Skeletal muscle satellite cell (primary cell): ENCODE results near the gene WDR43.
A peak's percentile ranks its signal among the peaks of the same experiment; 100 is the strongest.

Source experiments
- H3K27me3 ChIP-seq: 2 replicates; pipeline ENCODE4 v1.7.0; 2013; ENCODE audit warnings: low read length; ENCODE audit not compliant: control insufficient read depth, insufficient read depth
- H3K36me3 ChIP-seq: 2 replicates; pipeline ENCODE4 v1.7.0; 2013; ENCODE audit warnings: mild to moderate bottlenecking, control low read depth, low read length; ENCODE audit not compliant: insufficient read depth
- H3K4me1 ChIP-seq: 2 replicates; pipeline ENCODE4 v1.7.0; 2013; ENCODE audit warnings: low read length; ENCODE audit not compliant: control insufficient read depth, insufficient read depth
- H3K4me2 ChIP-seq: 2 replicates; pipeline ENCODE4 v1.7.0; 2013; ENCODE audit warnings: mild to moderate bottlenecking, low read length
- H3K4me3 ChIP-seq: 2 replicates; pipeline ENCODE4 v1.7.0; 2013; ENCODE audit warnings: low read length
- H3K9ac ChIP-seq: 2 replicates; pipeline ENCODE4 v1.7.0; 2013; ENCODE audit warnings: mild to moderate bottlenecking, low read depth, low read length, moderate library complexity
- H3K9me3 ChIP-seq: replicated peaks from 2 replicates; pipeline ENCODE4 v1.7.0; 2013; ENCODE audit warnings: mild to moderate bottlenecking, control low read depth, low read length

Gene WDR43

DNA sequence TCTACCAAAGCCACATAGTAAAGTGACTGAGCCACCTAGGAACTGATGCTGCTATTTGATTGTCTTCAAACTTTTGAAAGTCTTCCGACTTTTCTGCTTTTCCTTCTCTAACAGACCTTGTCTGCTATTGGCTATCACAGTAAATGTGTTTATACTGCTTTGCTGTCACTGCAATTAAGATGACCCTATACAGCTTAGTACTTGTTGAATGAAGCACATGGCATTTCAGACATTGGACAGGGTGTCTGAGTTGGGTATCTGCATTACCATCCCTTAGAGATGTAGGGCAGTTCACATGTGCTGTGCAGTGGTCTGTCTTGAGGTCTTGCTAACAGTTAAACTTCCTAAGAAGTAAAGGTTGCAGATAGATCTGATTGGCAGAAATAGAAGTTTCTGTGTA, 3.6 kb downstream of the WDR43 start:
- Histone ChIP-seq H3K4me1 (peaks cover 45% of the 10 kb centered on the region), H3K9ac (no peak overlapping the region), H3K4me3 (no peak overlapping the region)

DNA sequence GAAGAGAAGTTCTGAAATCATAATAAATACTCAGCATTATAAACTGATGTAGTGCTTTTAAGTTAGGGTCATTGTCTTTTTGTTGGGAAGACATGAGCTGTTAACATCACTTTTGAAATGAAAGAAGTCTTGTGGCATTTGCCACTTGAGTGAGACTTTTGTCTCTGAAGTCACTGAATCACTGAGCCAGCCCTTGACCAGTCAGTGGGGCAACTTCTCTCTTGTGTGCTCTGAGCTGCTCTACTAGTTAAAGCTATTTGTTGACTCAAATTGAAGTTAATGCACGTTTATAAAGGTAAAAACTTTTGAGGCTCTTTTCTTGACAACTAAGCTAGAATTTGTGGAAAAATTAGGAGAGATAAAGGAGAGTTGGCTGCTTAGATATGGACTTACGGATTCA, 6.7 kb downstream of the WDR43 start:
- H3K4me1 ChIP-seq: peaks cover 52% of the 10 kb centered on the region
- H3K9me3 ChIP-seq: no peaks in the 10 kb centered on the region
- no peak overlapping the region for H3K4me2 ChIP-seq
- no peaks in the 10 kb centered on the region for H3K27me3 ChIP-seq
- H3K9ac ChIP-seq: no peak overlapping the region
- H3K36me3 ChIP-seq: peaks cover 29% of the 10 kb centered on the region
- no peak overlapping the region for H3K4me3 ChIP-seq

More for the DNA sequence above, 3.6 kb downstream of the WDR43 start:
- no peaks in the 10 kb centered on the region for H3K27me3 ChIP-seq
- H3K4me2 ChIP-seq: peak overlapping the region; percentile 92
- H3K36me3 ChIP-seq: peaks cover 10% of the 10 kb centered on the region
- no peaks in the 10 kb centered on the region for H3K9me3 ChIP-seq

DNA sequence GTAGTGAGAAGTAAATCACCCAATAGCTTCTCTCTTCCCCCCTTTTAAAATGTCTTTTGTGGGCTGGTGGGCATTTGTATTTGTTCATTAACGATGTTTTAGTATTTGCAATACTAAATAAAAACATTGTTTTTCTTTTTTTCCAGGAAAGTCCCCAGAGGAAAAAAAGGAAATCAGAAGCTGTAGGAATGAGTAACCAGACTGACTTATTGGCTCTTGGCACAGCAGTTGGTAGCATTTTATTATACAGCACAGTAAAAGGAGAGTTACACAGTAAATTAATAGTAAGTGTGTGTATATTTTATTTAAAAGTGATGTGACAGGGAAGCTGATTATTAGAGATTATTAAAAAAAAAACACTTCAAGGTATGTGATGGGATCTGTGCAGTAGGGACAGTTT, 7.4 kb downstream of the WDR43 start:
- no peaks in the 10 kb centered on the region for H3K27me3 ChIP-seq
- H3K4me3 ChIP-seq: no peak overlapping the region
- no peaks in the 10 kb centered on the region for H3K9me3 ChIP-seq
- H3K4me2 ChIP-seq: no peak overlapping the region
- H3K9ac ChIP-seq: no peak overlapping the region
- peaks cover 46% of the 10 kb centered on the region for H3K4me1 ChIP-seq
- peaks cover 35% of the 10 kb centered on the region for H3K36me3 ChIP-seq

DNA sequence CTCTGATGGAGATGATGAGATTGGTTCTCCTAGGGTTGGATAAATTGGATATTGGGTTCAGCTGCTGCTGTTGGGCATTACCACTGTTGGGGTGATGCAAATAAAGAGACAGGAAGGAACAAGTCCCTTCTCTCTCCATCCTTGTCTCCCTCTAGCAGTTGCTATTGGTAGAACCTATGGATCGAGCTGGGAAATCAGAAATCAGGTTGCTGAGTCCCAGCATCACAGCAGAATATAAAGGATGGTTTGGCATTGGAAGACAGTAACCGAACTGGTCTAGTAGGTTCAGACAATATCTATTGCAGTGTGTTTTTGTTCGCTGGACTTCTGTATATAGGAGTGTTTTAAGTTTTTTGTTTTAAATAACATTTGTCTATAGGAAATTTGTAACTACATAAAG, 8.1 kb downstream of the WDR43 start:
- H3K27me3 ChIP-seq: no peaks in the 10 kb centered on the region
- H3K4me1 ChIP-seq: peaks cover 40% of the 10 kb centered on the region
- H3K9ac ChIP-seq: no peak overlapping the region
- no peak overlapping the region for H3K4me2 ChIP-seq
- H3K9me3 ChIP-seq: no peaks in the 10 kb centered on the region
- H3K36me3 ChIP-seq: peaks cover 40% of the 10 kb centered on the region
- H3K4me3 ChIP-seq: no peak overlapping the region

DNA sequence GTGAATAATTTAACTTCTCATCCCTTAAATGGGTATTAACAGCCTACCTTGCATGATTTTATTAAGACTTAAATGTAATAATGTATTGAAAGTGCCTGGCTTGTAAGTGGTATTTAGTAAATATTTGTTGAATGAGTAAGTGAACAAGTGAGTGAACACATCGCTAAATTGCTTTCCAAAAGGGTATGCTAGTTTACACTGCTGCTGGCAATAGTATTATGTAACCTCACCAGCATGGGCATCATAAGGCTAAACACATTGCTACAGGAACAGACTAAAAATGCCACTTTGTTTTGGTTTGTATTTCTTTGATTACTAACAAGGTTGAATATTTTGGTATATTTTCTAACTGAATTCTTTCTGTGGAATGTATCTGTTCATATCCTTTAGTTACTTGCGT, 9.8 kb downstream of the WDR43 start:
- Histone ChIP-seq H3K27me3 (no peaks in the 10 kb centered on the region), H3K36me3 (peaks cover 50% of the 10 kb centered on the region), H3K4me3 (no peak overlapping the region)

DNA sequence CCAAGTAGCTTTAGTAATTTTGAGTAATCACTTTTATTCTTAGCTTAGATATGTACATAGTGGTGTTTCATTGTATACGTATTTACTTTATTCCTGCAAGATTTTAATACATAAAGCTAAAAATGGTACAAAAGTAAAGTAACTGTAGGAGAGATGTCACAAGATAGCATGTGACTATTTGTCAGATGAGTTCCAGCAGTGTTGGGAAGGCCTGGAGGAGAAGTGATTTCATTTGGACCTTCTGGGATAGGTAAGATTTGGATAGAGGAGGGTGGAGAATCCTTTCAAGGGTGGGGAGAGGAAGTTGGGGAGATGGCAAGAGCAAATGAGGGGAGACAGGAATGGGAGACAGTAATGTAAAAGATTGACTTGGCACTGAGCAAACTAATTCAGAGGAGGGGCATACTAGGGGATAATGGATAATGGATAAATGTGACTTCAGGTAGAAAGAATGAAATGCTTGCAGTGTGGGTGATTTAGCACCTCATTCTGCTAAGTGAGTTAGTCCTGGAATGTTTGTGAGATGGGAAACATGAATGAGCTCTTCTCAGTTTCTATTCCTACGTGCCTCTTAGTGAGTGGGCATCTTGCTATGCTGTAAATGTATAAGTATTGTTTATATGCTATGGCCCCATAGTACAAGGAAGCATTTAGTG, 10.5 kb downstream of the WDR43 start:
- Histone ChIP-seq H3K4me1 (peaks cover 21% of the 10 kb centered on the region), H3K27me3 (no peaks in the 10 kb centered on the region), H3K9me3 (no peaks in the 10 kb centered on the region), H3K9ac (no peak overlapping the region), H3K4me2 (no peak overlapping the region), H3K4me3 (no peak overlapping the region), H3K36me3 (peaks cover 57% of the 10 kb centered on the region)

More for the DNA sequence above, 9.8 kb downstream of the WDR43 start:
- Histone ChIP-seq H3K4me1 (peaks cover 23% of the 10 kb centered on the region), H3K9me3 (no peaks in the 10 kb centered on the region), H3K4me2 (no peak overlapping the region), H3K9ac (no peak overlapping the region)

DNA sequence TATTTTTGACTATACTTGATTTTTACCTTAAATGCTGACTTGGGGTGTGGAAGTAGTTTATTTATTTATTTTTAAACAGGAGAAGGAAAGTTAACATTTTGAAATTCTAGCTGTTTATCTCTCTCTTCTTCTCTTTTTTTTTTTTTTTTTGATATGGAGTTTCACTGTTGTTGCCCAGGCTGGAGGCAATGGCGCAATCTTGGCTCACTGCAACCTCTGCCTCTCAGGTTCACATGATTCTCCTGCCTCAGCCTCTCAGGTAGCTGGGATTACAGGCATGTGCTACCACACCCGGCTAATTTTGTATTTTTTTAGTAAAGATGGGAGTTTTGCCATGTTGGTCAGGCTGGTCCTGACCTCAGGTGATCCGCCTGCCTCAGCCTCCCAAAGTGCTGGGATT, 11.1 kb downstream of the WDR43 start:
- H3K4me3 ChIP-seq: no peak overlapping the region
- no peaks in the 10 kb centered on the region for H3K27me3 ChIP-seq
- peaks cover 21% of the 10 kb centered on the region for H3K4me1 ChIP-seq
- no peak overlapping the region for H3K4me2 ChIP-seq
- H3K9ac ChIP-seq: no peak overlapping the region
- H3K36me3 ChIP-seq: peaks cover 61% of the 10 kb centered on the region
- H3K9me3 ChIP-seq: no peaks in the 10 kb centered on the region

DNA sequence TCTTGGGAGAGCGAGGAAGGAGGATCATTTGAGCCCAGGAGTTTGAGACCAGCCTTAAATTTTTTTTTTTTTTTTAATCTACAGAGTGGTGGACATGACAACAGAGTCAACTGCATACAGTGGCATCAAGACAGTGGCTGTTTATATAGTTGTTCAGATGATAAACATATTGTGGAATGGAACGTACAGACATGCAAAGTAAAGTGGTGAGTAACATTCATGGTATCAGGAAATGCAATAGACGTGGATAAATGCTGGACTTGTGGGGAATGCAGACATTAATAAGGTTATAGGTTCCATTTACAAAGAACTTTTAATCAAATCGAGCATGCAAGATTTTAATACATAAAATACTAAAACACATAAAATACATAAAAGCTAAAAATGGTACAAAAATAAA, 11.9 kb downstream of the WDR43 start:
- Histone ChIP-seq H3K36me3 (peaks cover 61% of the 10 kb centered on the region), H3K4me3 (no peak overlapping the region), H3K27me3 (no peaks in the 10 kb centered on the region), H3K9me3 (no peaks in the 10 kb centered on the region), H3K4me1 (peaks cover 16% of the 10 kb centered on the region), H3K4me2 (no peak overlapping the region), H3K9ac (no peak overlapping the region)

DNA sequence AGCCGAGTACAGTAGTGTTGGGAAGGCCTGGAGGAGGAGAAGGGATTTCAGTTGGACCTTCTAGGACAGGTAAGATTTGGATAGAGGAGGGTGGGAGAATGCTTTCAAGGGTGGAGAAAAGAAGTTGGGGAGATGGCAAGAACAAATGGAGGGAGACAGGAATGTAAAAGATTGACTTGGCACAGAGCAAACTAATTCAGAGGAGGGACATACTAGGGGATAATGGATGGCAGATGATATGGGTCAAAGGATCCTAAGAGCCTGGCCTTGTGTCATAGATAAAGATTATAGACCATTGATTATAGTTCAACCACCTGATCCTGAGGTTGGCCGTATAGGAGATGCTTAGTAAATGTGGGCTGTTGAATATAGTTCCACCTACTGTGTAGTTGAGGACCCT, 12.4 kb downstream of the WDR43 start:
- H3K27me3 ChIP-seq: no peaks in the 10 kb centered on the region
- H3K9ac ChIP-seq: no peak overlapping the region
- no peak overlapping the region for H3K4me2 ChIP-seq
- H3K9me3 ChIP-seq: no peaks in the 10 kb centered on the region
- H3K4me1 ChIP-seq: peaks cover 11% of the 10 kb centered on the region
- no peak overlapping the region for H3K4me3 ChIP-seq
- H3K36me3 ChIP-seq: peaks cover 61% of the 10 kb centered on the region

DNA sequence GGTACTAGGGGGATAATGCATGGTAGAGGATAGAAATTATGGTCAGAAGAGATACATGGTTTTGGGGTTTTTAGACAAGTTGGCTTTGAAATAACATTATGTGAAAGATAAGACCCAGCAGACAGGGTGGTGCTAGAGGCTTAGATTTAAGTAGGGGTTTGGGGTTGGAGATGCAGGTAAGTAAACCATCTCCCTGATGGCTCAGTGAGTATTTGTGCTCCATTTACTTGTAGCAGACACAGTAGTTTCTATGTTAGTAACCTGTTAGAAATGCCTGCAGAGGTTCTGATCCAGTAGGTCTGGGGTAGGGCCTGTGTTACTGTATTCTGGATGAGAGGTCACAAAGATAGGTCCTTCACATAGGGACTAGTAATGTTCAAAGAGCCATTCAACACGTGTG, 13.7 kb downstream of the WDR43 start:
- H3K4me1 ChIP-seq: peaks cover 11% of the 10 kb centered on the region
- H3K36me3 ChIP-seq: peaks cover 59% of the 10 kb centered on the region
- no peak overlapping the region for H3K9ac ChIP-seq
- H3K4me2 ChIP-seq: no peak overlapping the region
- H3K9me3 ChIP-seq: no peaks in the 10 kb centered on the region
- no peak overlapping the region for H3K4me3 ChIP-seq
- no peaks in the 10 kb centered on the region for H3K27me3 ChIP-seq

DNA sequence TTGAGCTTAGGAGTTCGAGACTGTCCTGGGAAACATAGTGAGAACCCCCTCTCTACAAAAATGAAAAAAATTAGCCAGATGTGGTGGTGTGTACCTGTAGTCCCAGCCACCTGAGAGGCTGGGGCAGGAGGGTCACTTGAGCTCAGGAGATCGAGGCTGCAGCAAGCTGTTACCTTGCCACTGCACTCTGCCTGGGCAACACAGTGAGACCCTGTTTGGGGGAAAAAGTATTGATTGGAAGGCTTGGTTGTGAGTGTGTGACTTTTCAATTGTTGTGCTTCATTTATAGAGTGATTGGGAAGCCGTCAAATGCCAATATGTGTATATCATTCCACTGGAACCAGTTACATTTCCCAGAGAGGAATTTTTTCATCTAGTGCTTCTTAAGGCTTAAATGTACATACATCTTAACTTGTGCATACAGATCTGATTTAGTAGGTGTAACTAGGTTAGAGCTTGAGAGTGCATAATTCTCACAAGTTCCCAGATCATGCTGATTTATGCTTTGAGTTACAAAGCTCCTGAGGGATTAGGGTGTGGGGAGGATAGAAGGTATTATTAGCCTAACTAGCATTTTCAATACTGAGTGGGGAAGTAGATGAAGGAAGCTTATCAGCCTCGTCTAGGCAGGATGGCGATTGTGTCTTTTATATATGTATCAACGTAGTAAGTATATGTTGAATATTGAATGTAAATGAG, 15.3 kb downstream of the WDR43 start:
- no peaks in the 10 kb centered on the region for H3K9me3 ChIP-seq
- H3K4me1 ChIP-seq: peaks cover 2% of the 10 kb centered on the region
- peaks cover 62% of the 10 kb centered on the region for H3K36me3 ChIP-seq
- H3K27me3 ChIP-seq: no peaks in the 10 kb centered on the region
- no peak overlapping the region for H3K4me2 ChIP-seq
- no peak overlapping the region for H3K4me3 ChIP-seq
- no peak overlapping the region for H3K9ac ChIP-seq

DNA sequence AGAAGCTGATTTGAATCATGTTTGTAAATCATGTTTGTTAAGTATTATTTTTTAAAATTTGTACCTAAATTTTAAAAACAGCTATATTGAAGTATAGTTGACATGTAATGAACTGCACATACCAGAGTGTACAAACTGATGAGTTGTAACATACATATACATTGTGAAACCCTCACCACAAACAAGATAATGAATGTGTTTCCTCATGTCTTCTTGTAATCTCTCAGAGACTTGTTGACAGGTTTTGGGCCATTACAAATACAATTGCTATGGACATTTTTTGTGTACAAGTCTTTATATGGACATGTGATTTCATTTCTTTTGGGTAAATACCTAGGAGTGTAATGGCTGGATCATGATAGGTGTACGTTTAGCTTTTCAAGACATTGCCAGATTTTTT, 21.5 kb downstream of the WDR43 start:
- no peaks in the 10 kb centered on the region for H3K27me3 ChIP-seq

More for the DNA sequence above, 21.5 kb downstream of the WDR43 start:
- no peak overlapping the region for H3K9ac ChIP-seq
- no peak overlapping the region for H3K4me3 ChIP-seq
- no peak overlapping the region for H3K4me2 ChIP-seq
- no peaks in the 10 kb centered on the region for H3K9me3 ChIP-seq
- no peaks in the 10 kb centered on the region for H3K4me1 ChIP-seq
- H3K36me3 ChIP-seq: peaks cover 63% of the 10 kb centered on the region
